T-cell (primary cell): ENCODE results near the gene VARS2. TPM values are rescaled to one million over a fixed set of nuclear protein-coding genes. Genes with fewer than 3 reads are reported as not detected.
A peak's percentile ranks its signal among the peaks of the same experiment; 100 is the strongest.
"Not testable (repeated sequence)": the region's sequence is repeated elsewhere in the genome, so short reads cannot be mapped to it uniquely, and the experiment has no call there.

ENCODE experiments used
- ATAC-seq, 4 experiments: fragments of 200-7000 bp in 3 of 4; fragments of 150-1000 bp in 1 of 4; cut with Tn5 transposase; replicated peaks in 1 of 4; 1 replicate in 3 of 4; 2 replicates in 1 of 4; pipeline ENCODE4 v1.10.0; 2021; ENCODE audit warnings: moderate library complexity in 3 of 4, mild to moderate bottlenecking in 2 of 4, moderate number of reproducible peaks in 1 of 4
- CTCF ChIA-PET, 2 donors: fragments of 300-600 bp; sonication (Branson Sonifier 250); formaldehyde crosslinking; loops; one replicate each; lab custom pipeline; 2022; ENCODE audit warnings: antibody characterized with exemption in 2 of 2; lab: Charles Lee
- POLR2A ChIA-PET, 2 donors: fragments of 300-600 bp; sonication (Branson Sonifier 250); formaldehyde crosslinking; loops; one replicate each; lab custom pipeline; 2022; ENCODE audit warnings: antibody characterized with exemption in 2 of 2; lab: Charles Lee
- DNase-seq, 35 experiments: peaks; one replicate each; pipeline versions ENCODE4 v3.0.0 to v3.0.0-alpha.2; 2013 to 2023
- H3K27ac ChIP-seq: one replicate; pipeline ENCODE4 v1.5.1; 2013; ENCODE audit warnings: low read length
- H3K27me3 ChIP-seq, 2 experiments: replicated peaks in 1 of 2; 1 replicate in 1 of 2; 2 replicates in 1 of 2; pipeline versions ENCODE4 v1.6.1 to v1.7.0; 2013; ENCODE audit warnings: low read length in 1 of 2, mixed read lengths in 1 of 2; ENCODE audit not compliant: control insufficient read depth in 2 of 2, insufficient read depth in 2 of 2; ENCODE audit errors: extremely low read depth in 1 of 2
- H3K36me3 ChIP-seq, 2 donors: 1 replicate in 1 of 2; 2 replicates in 1 of 2; pipeline versions ENCODE4 v1.6.1 to v1.7.0; 2013; ENCODE audit warnings: low read length in 1 of 2; ENCODE audit not compliant: control insufficient read depth in 2 of 2, insufficient read depth in 1 of 2; ENCODE audit errors: extremely low read depth in 1 of 2
- H3K4me1 ChIP-seq, 2 experiments: 1 replicate in 1 of 2; 2 replicates in 1 of 2; pipeline versions ENCODE4 v1.6.1 to v1.7.0; 2013; ENCODE audit warnings: low read length in 2 of 2, mixed read lengths in 1 of 2; ENCODE audit not compliant: insufficient read depth in 2 of 2, control insufficient read depth in 1 of 2; ENCODE audit errors: extremely low read depth in 1 of 2
- H3K4me3 ChIP-seq, 2 donors: 1 replicate in 1 of 2; 2 replicates in 1 of 2; pipeline versions ENCODE4 v1.5.1 to v1.7.0; 2013; ENCODE audit warnings: mild to moderate bottlenecking in 2 of 2, low read length in 1 of 2, moderate library complexity in 1 of 2; ENCODE audit not compliant: control insufficient read depth in 1 of 2; ENCODE audit errors: extremely low read depth in 1 of 2
- H3K9me3 ChIP-seq: 2 replicates; pipeline ENCODE4 v1.7.0; 2013
- H3K27ac Mint-ChIP-seq, 2 donors: one replicate each; pipeline ENCODE4 v1.8.0; 2020 to 2021; ENCODE audit warnings: mild to moderate bottlenecking in 2 of 2, mixed read lengths in 2 of 2
- H3K27me3 Mint-ChIP-seq, 2 donors: one replicate each; pipeline ENCODE4 v1.8.0; 2021 to 2022; ENCODE audit warnings: mixed read lengths in 2 of 2
- H3K36me3 Mint-ChIP-seq: one replicate; pipeline ENCODE4 v1.8.0; 2021; ENCODE audit warnings: mixed read lengths
- H3K4me1 Mint-ChIP-seq, 3 donors: one replicate each; pipeline ENCODE4 v1.8.0; 2020 to 2022; ENCODE audit warnings: mixed read lengths in 3 of 3, mild to moderate bottlenecking in 1 of 3
- H3K4me3 Mint-ChIP-seq, 3 donors: one replicate each; pipeline ENCODE4 v1.8.0; 2020 to 2022; ENCODE audit warnings: mild to moderate bottlenecking in 3 of 3, mixed read lengths in 3 of 3, moderate library complexity in 3 of 3
- H3K9me3 Mint-ChIP-seq, 3 donors: one replicate each; pipeline ENCODE4 v1.8.0; 2020 to 2022; ENCODE audit warnings: mixed read lengths in 3 of 3
- WGBS: methylation state at CpG from one replicate; pipeline ENCODE4 v1.1.5; 2013; ENCODE audit warnings: missing lambda C conversion rate; ENCODE audit not compliant: insufficient coverage; 5-methylcytosine and 5-hydroxymethylcytosine counted together
- total RNA-seq, 35 experiments: library from RNA in 6 of 35; stranded (reverse) in 6 of 35; fragments of 120-200 nt in 1 of 35; gene quantifications; one replicate each; pipeline versions ENCODE4 v1.2.1 to v1.2.4 and lab custom pipeline; 2013 to 2026

The VARS2 gene
- total RNA-seq = 10 to 100 TPM; 25.1 to 55.2 (median 40.9) TPM
- 18.6 TPM for total RNA-seq (2013)
- 0.74 to 8.4 (median 2.3) reads per million in 29 experiments for total RNA-seq (lab: John Stamatoyannopoulos, UW)

DNA sequence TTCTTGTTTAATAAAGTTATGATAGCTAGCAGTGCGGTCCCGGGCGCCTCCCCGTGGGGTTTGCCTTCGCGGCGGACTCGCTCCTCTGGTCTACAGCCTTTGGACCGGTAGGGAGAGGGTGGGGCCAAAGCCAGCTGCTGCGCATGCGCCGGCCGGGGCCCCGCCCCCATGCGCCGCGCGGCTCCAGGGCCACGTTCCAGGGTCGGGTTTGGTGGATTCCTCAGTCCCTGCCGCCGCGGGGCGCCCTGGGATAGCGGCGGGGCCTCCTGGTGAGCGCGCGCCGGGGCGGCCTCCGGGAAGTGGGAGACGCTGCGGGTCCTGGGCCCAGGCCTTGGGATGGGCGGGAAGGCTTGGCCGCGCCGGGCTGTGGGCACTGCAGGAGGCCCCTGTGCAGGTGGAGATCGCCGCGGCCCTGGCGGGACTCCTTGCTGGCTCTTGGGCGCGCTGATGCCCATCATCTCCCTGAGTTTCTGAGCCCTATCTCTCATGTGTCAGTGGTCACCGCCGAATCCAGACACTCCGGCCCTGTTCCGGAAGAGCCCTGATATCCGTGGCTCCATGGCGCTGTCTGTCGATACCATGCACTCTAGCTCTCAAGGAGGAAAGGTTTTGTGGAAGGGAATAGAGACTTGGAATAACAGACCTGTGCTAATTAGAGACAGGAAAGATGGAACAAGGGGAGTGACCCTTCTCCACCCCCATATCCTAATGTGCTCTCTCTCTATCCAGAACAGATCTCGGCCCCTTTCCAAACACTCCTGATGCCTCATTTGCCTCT, at the start of gene VARS2:
Gene VARS2 (plus strand): TSS at position 163 of the 778 bp plus-strand sequence. CDS start 599 bp downstream, at position 762.
- ChIA-PET POLR2A (interaction anchor here (0.5 to 0.7 kb wide), 4 partner anchors 8 to 621 kb away, joined by 3 read pairs; no protein-coding TSS in a partner anchor), CTCF (interaction anchor here (0.6 to 4.1 kb wide), 10 partner anchors 9 to 679 kb away, joined by 3 to 18 read pairs (median 4); partner anchors contain the start of gene NCR3 (in 1 of the 2))
- peak; percentile 94 to 97 (median 96) for ATAC-seq
- peak; percentile 54 to 92 (median 75) for DNase-seq
- Mint-ChIP-seq H3K27me3 (no peaks in the 10 kb centered on the region), H3K36me3 (peaks cover 39% of the 10 kb centered on the region), H3K9me3 (no peaks in the 10 kb centered on the region), H3K4me1 (peaks cover 31 to 38% (median 37%) of the 10 kb centered on the region in 3 donors), H3K4me3 (peak within 1 kb of the TSS; percentile 78 to 96 (median 85)), H3K27ac (peak within 1 kb of the TSS; percentile 85 to 89)
- Histone ChIP-seq H3K9me3 (no peaks in the 10 kb centered on the region), H3K27ac (no peak within 1 kb of the TSS), H3K4me3 (peak within 1 kb of the TSS; percentile 73 to 85), H3K4me1 (peaks cover 4 to 26% of the 10 kb centered on the region in 2 experiments), H3K27me3 (no peaks in the 10 kb centered on the region), H3K36me3 (peaks cover 13 to 42% of the 10 kb centered on the region in 2 donors)
- WGBS = 2% methylated on average over 39 of the region's 52 CpGs

DNA sequence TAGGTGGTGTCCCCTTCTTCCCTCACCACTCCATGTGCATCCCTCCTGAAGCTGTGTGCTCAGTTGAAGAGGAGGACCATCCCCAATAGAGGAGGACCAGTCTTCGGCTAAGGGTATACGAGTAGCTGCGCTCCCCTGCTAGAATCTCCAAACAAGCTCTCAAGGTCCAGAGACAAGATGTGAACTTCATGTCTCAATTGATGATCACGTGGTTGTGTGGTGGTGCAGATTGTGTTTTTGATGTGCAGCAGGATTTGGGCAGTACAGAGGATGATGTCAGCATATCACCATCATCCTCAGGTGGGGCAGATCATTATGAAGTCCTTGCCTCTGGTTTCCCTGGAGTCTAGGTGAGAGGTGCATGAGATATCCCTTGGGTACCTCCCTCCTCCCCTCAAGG, 49.7 kb upstream of the VARS2 start:
- ChIA-PET CTCF (no interaction called here), POLR2A (no interaction called here)
- Histone ChIP-seq H3K9me3 (no peaks in the 10 kb centered on the region), H3K36me3 (no peaks in the 10 kb centered on the region), H3K4me3 (no peak overlapping the region), H3K4me1 (no peaks in the 10 kb centered on the region), H3K27me3 (peaks cover 0 to 4% of the 10 kb centered on the region in 2 experiments), H3K27ac (no peak overlapping the region)
- ATAC-seq = no peak
- peaks cover 0 to 15% (median 7%) of the 10 kb centered on the region in 3 donors for H3K9me3 Mint-ChIP-seq
- no peak overlapping the region for H3K4me3 Mint-ChIP-seq
- peaks cover 2% of the 10 kb centered on the region for H3K36me3 Mint-ChIP-seq
- no peaks in the 10 kb centered on the region for H3K27me3 Mint-ChIP-seq
- H3K27ac Mint-ChIP-seq = no peak overlapping the region
- WGBS = 100% methylated on average over 3 of the region's 4 CpGs
- DNase-seq = no peak
- H3K4me1 Mint-ChIP-seq = no peaks in the 10 kb centered on the region

DNA sequence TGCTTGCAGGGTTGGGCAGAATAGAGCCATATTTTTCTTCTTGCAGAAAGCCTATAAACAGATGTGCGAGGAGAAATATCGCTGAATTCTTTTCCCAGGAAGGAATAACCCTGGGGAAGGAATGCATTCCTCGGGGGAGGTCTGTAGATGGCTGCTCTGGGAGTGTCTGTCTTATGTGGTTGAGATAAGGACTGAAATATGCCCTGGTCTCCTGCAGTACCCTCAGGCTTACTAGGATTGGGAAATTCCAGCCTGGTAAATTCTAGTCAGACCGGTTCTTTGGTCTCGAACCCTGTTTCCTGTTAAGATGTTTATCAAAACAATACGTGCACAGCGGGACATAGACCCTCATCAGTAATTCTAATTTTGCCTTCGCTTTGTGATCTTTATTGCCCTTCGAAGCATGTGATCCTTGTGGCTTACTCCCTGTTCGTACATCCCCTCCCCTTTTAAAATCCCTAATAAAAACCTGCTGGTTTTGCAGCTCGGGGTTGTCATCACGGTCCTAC, 44.7 kb upstream of the VARS2 start:
- H3K4me1 ChIP-seq, H3K27me3 ChIP-seq, DNase-seq, H3K27ac Mint-ChIP-seq, H3K27me3 Mint-ChIP-seq, POLR2A ChIA-PET, H3K4me3 Mint-ChIP-seq, H3K27ac ChIP-seq, CTCF ChIA-PET, H3K36me3 ChIP-seq, H3K9me3 ChIP-seq, H3K4me3 ChIP-seq, ATAC-seq: not testable (repeated sequence)
- H3K4me1 Mint-ChIP-seq = peaks cover 12 to 22% (median 16%) of the 10 kb centered on the region in 3 donors
- H3K9me3 Mint-ChIP-seq = peaks cover 7 to 38% (median 17%) of the 10 kb centered on the region in 3 donors
- H3K36me3 Mint-ChIP-seq = peaks cover 10% of the 10 kb centered on the region
- WGBS = 89% methylated on average over 10 of the region's 12 CpGs

DNA sequence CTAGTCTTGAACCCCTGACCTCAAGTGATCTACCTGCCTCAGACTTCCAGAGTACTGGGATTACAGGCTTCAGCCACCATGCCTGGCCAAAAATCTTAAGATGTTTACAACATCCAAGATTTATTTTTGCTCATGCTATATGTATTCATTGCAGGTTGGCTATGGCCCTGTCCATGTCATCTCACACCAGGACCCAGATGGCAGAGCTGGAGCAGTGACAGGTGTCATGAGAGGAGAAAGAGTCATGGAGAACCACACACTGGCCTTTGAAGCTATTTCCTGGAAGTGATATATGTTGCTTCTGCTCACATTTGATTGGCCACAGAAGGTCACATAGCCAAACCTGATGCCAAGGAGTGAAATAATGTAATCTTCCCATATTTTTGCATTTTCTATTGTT, 43.5 kb upstream of the VARS2 start:
- Mint-ChIP-seq H3K4me3 (no peak overlapping the region), H3K9me3 (peaks cover 7 to 38% (median 17%) of the 10 kb centered on the region in 3 donors), H3K27me3 (no peaks in the 10 kb centered on the region), H3K4me1 (peaks cover 12 to 22% (median 16%) of the 10 kb centered on the region in 3 donors), H3K27ac (no peak overlapping the region), H3K36me3 (peaks cover 10% of the 10 kb centered on the region)
- DNase-seq (no peak), ATAC-seq (no peak)
- ChIA-PET POLR2A (no interaction called here), CTCF (no interaction called here)
- Histone ChIP-seq H3K4me1 (no peaks in the 10 kb centered on the region), H3K27me3 (no peaks in the 10 kb centered on the region), H3K36me3 (no peaks in the 10 kb centered on the region), H3K27ac (no peak overlapping the region), H3K9me3 (peaks cover 4% of the 10 kb centered on the region), H3K4me3 (no peak overlapping the region)

DNA sequence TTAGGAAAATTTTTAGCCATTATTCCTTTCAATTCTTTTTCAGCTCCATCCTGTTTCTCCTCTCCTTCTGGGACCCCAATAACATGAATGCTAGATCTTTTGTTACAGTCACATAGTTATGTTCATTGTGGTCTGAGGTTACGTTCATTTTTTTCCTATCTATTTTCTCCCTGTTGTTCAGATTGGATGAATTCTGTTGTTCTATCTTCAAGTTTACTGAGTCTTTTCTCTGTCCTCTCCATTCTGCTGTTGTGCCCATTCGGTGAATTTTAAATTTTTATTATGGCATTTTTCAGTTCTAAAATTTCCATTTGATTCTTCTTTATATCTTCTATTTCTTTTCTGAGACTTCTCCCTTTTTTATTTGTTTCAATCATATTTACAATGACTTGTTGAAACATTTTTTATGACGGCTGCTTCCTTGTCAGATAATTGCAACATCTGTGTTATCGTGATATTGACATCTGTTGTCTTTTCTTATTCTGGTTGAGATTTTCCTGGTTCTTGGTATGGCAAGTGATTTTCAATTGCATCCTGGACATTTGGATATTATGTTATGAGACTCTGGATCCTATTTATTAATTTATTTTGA, 42.4 kb upstream of the VARS2 start:
- peaks cover 10% of the 10 kb centered on the region for H3K36me3 Mint-ChIP-seq
- Histone ChIP-seq H3K4me3 (no peak overlapping the region), H3K4me1 (no peaks in the 10 kb centered on the region), H3K9me3 (peaks cover 4% of the 10 kb centered on the region), H3K27ac (no peak overlapping the region), H3K36me3 (no peaks in the 10 kb centered on the region), H3K27me3 (no peaks in the 10 kb centered on the region)
- POLR2A ChIA-PET = no interaction called here
- 100% methylated on average over 2 of the region's 4 CpGs for WGBS
- H3K27ac Mint-ChIP-seq = peak overlapping the region; percentile 58 to 74
- H3K9me3 Mint-ChIP-seq = peaks cover 7 to 38% (median 17%) of the 10 kb centered on the region in 3 donors
- no peaks in the 10 kb centered on the region for H3K27me3 Mint-ChIP-seq
- H3K4me1 Mint-ChIP-seq = peaks cover 12 to 25% (median 19%) of the 10 kb centered on the region in 3 donors
- CTCF ChIA-PET = interaction anchor here in 1 of 2 donors (0.9 kb wide), 1 partner anchor 42 kb away, joined by 4 read pairs; no protein-coding TSS in a partner anchor
- ATAC-seq (no peak), DNase-seq (no peak)
- H3K4me3 Mint-ChIP-seq = peak overlapping the region in 1 of 3 donors; percentile 7

DNA sequence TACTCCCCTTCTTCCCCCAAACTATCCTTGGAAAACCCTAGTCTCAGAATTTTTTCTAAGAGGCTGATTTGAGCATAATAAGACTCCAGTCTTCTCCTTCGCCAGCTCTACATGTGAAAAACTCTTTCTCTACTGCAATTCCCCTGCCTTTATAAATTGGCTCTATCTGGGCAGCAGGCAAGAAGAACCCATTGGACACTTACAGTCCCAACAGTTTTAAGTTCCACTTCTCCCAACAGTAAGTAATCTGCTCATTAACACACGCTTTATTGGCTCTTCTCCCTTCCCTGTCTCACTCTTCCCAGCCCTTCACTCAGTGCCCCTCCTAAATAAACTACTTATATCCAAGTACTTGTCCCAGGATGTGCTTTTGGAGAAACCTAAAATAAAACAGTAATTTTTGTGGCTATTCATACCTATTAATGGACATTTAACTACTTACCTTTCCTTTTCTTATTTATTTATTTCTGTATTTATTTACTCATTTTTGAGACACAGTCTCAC, 40.8 kb upstream of the VARS2 start:
- peaks cover 10% of the 10 kb centered on the region for H3K36me3 Mint-ChIP-seq
- H3K27me3 Mint-ChIP-seq = no peaks in the 10 kb centered on the region
- POLR2A ChIA-PET = no interaction called here
- peaks cover 4% of the 10 kb centered on the region for H3K9me3 ChIP-seq
- no CpG with 5 or more reads among the region's 2 CpGs for WGBS
- CTCF ChIA-PET = no interaction called here
- H3K9me3 Mint-ChIP-seq = peaks cover 7 to 38% (median 17%) of the 10 kb centered on the region in 3 donors
- ATAC-seq (no peak), DNase-seq (no peak)
- no peaks in the 10 kb centered on the region for H3K27me3 ChIP-seq
- H3K36me3 ChIP-seq = no peaks in the 10 kb centered on the region
- no peak overlapping the region for H3K4me3 ChIP-seq
- H3K4me1 Mint-ChIP-seq = peaks cover 21 to 40% (median 30%) of the 10 kb centered on the region in 3 donors
- no peak overlapping the region for H3K4me3 Mint-ChIP-seq
- no peak overlapping the region for H3K27ac ChIP-seq
- no peak overlapping the region for H3K27ac Mint-ChIP-seq
- H3K4me1 ChIP-seq = peaks cover 0 to 13% of the 10 kb centered on the region in 2 experiments
